ENCODE data around the gene ZBTB12. TPM values are rescaled to one million over a fixed set of nuclear protein-coding genes. Genes with fewer than 3 reads are reported as not detected.

Gene ZBTB12
- total and polyA plus RNA-seq, 9 donors, result 1.9 to 24.8 (median 10.7) TPM

GRCh38 chr6:31884528-31885035 lies 17.3 kb downstream of the ZBTB12 start:
- TF ChIP-seq EP300 (IDR thresholded peaks at IDR 0.05) (no peak), POLR2A (IDR thresholded peaks at IDR 0.05) (no peak), CTCF (IDR thresholded peaks at IDR 0.05) (no peak)
- Histone ChIP-seq H3K4me1 (ENCODE audit: insufficient read depth) (no peaks in the 10 kb centered on the region), H3K27ac (no peak overlapping the region), H3K36me3 (no peaks in the 10 kb centered on the region), H3K9me3 (no peaks in the 10 kb centered on the region), H3K27me3 (no peaks in the 10 kb centered on the region), H3K4me3 (no peak overlapping the region)
- no peak for DNase-seq
- WGBS, 3 donors, result 90 to 91% (median 91%) methylated on average over 22 of the region's 22 CpGs
- intact Hi-C loops (cut with DNase I), result no loop called here

GRCh38 chr6:31883676-31884075 lies 18.2 kb downstream of the ZBTB12 start:
- Histone ChIP-seq H3K27ac (no peak overlapping the region), H3K4me3 (no peak overlapping the region), H3K27me3 (no peaks in the 10 kb centered on the region), H3K9me3 (no peaks in the 10 kb centered on the region), H3K36me3 (no peaks in the 10 kb centered on the region), H3K4me1 (ENCODE audit: insufficient read depth) (no peaks in the 10 kb centered on the region)
- TF ChIP-seq POLR2A (IDR thresholded peaks at IDR 0.05), result no peak
- TF ChIP-seq CTCF (IDR thresholded peaks at IDR 0.05), result no peak
- TF ChIP-seq EP300 (IDR thresholded peaks at IDR 0.05), result no peak
- intact Hi-C loops (cut with DNase I), result no loop called here
- no peak for DNase-seq
- 85 to 86% (median 85%) methylated on average over 12 of the region's 12 CpGs for WGBS, 3 donors

GRCh38 chr6:31882344-31882743 lies 19.5 kb downstream of the ZBTB12 start:
- intact Hi-C loops (cut with DNase I), result no loop called here
- Histone ChIP-seq H3K9me3 (no peaks in the 10 kb centered on the region), H3K27me3 (no peaks in the 10 kb centered on the region), H3K36me3 (no peaks in the 10 kb centered on the region), H3K4me1 (ENCODE audit: insufficient read depth) (no peaks in the 10 kb centered on the region), H3K27ac (no peak overlapping the region), H3K4me3 (no peak overlapping the region)
- DNase-seq, result peak in 1 of 5 donors; percentile 38
- TF ChIP-seq CTCF (IDR thresholded peaks at IDR 0.05) (no peak), POLR2A (IDR thresholded peaks at IDR 0.05) (no peak), EP300 (IDR thresholded peaks at IDR 0.05) (no peak)
- WGBS, 3 donors, result 62 to 82% (median 64%) methylated on average over 6 of the region's 6 CpGs

- TF ChIP-seq CTCF (IDR thresholded peaks at IDR 0.05) (no peak), POLR2A (IDR thresholded peaks at IDR 0.05) (no peak), EP300 (IDR thresholded peaks at IDR 0.05) (no peak)
Observed at GRCh38 chr6:31881136-31881859, 20.6 kb downstream of the ZBTB12 start.

More at GRCh38 chr6:31881136-31881859, 20.6 kb downstream of the ZBTB12 start:
- no peak overlapping the region for H3K27ac ChIP-seq
- no peaks in the 10 kb centered on the region for H3K36me3 ChIP-seq
- no peaks in the 10 kb centered on the region for H3K4me1 ChIP-seq (ENCODE audit: insufficient read depth)
- H3K4me3 ChIP-seq, result no peak overlapping the region
- 83 to 86% (median 85%) methylated on average over 9 of the region's 9 CpGs for WGBS, 3 donors
- H3K9me3 ChIP-seq, result no peaks in the 10 kb centered on the region
- no peak for DNase-seq
- intact Hi-C loops (cut with DNase I), result no loop called here
- no peaks in the 10 kb centered on the region for H3K27me3 ChIP-seq

Data from ovary (tissue), 9 donors.